Osteocyte (in vitro differentiated cells): ENCODE data around the gene SHANK3. TPM values are rescaled to one million over a fixed set of nuclear protein-coding genes. Genes with fewer than 3 reads are reported as not detected.
A peak's percentile ranks its signal among the peaks of the same experiment; 100 is the strongest.

Experiments
- DNase-seq: peaks from one replicate; pipeline ENCODE4 v3.0.0; 2021; ENCODE audit warnings: mixed read lengths; ENCODE audit not compliant: unreplicated experiment; ENCODE audit errors: extremely low spot score
- H3K27ac Mint-ChIP-seq: one replicate; pipeline ENCODE4 v1.8.0; 2021; ENCODE audit warnings: mild to moderate bottlenecking, mixed read lengths; ENCODE audit not compliant: unreplicated experiment
- H3K27me3 Mint-ChIP-seq: one replicate; pipeline ENCODE4 v1.8.0; 2021; ENCODE audit warnings: mixed read lengths; ENCODE audit not compliant: unreplicated experiment
- H3K36me3 Mint-ChIP-seq: one replicate; pipeline ENCODE4 v1.8.0; 2021; ENCODE audit warnings: mixed read lengths; ENCODE audit not compliant: unreplicated experiment
- H3K4me1 Mint-ChIP-seq: one replicate; pipeline ENCODE4 v1.8.0; 2021; ENCODE audit warnings: mixed read lengths; ENCODE audit not compliant: unreplicated experiment
- H3K4me3 Mint-ChIP-seq: one replicate; pipeline ENCODE4 v1.8.0; 2021; ENCODE audit warnings: mild to moderate bottlenecking, moderate library complexity, mixed read lengths; ENCODE audit not compliant: unreplicated experiment
- H3K9me3 Mint-ChIP-seq: one replicate; pipeline ENCODE4 v1.8.0; 2021; ENCODE audit warnings: mixed read lengths; ENCODE audit not compliant: unreplicated experiment
- CTCF ChIP-seq: fragments of 200-600 bp; sonication (generic); IDR thresholded peaks from 2 replicates; pipeline ENCODE4 v1.5.0; 2021; ENCODE audit warnings: antibody characterized with exemption, mild to moderate bottlenecking, moderate library complexity
- total RNA-seq: library from RNA; stranded (reverse); gene quantifications from 2 replicates; pipeline ENCODE4 v1.2.1, GENCODE V29; 2021

Gene SHANK3
- total RNA-seq, 1 donor from 2014 or later = 4.7 TPM

DNA sequence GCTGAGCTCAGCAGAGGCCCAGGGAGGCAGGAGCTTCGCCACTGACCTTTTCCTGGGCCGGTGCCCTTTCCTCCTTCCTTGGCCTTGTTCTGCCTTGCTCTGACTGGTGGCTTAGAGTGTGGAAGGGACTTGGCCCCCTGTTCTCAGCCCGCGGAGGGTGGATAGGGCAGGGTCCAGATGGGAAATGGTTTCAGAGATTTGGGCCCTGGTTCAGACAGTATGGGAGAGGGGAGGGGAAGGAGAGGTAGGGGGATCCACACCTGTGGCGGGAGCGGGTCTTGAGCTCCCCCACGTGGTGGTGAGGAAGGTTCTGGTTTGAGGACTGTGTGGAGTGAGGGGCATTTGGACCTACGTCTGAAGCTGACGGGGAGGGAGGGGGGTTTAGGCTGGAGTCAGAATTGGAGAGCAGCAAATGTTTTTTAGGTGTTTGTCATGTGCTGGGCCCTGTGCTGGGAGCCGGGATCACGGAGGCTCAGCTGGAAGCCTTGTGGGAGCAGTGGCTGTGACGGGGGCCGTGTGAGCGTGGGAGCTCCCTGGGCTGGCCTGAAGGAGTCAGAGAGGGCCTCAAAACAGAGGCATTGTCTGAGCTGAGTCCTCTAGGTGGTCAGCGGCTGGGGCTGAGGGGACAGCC lies 27.2 kb downstream of the SHANK3 start:
- no peak overlapping the region for H3K4me3 Mint-ChIP-seq
- TF ChIP-seq CTCF = peak; percentile 29
- no peaks in the 10 kb centered on the region for H3K36me3 Mint-ChIP-seq
- no peaks in the 10 kb centered on the region for H3K27me3 Mint-ChIP-seq
- no peaks in the 10 kb centered on the region for H3K9me3 Mint-ChIP-seq
- H3K27ac Mint-ChIP-seq = no peak overlapping the region
- H3K4me1 Mint-ChIP-seq = peaks cover 15% of the 10 kb centered on the region
- no peak for DNase-seq

GRCh38 chr22:50700387-50701075 lies 27.9 kb downstream of the SHANK3 start:
- no peak for DNase-seq
- no peaks in the 10 kb centered on the region for H3K36me3 Mint-ChIP-seq
- no peak for TF ChIP-seq CTCF

GRCh38 chr22:50701076-50701419 lies 28.4 kb downstream of the SHANK3 start:
- H3K27me3 Mint-ChIP-seq = no peaks in the 10 kb centered on the region
- TF ChIP-seq CTCF = no peak
- no peaks in the 10 kb centered on the region for H3K9me3 Mint-ChIP-seq
- H3K36me3 Mint-ChIP-seq = no peaks in the 10 kb centered on the region
- H3K4me3 Mint-ChIP-seq = no peak overlapping the region
- no peak overlapping the region for H3K27ac Mint-ChIP-seq
- peaks cover 15% of the 10 kb centered on the region for H3K4me1 Mint-ChIP-seq
- no peak for DNase-seq

More at GRCh38 chr22:50700387-50701075, 27.9 kb downstream of the SHANK3 start:
- no peak overlapping the region for H3K27ac Mint-ChIP-seq
- H3K9me3 Mint-ChIP-seq = no peaks in the 10 kb centered on the region
- peaks cover 15% of the 10 kb centered on the region for H3K4me1 Mint-ChIP-seq
- H3K4me3 Mint-ChIP-seq = no peak overlapping the region
- H3K27me3 Mint-ChIP-seq = no peaks in the 10 kb centered on the region

DNA sequence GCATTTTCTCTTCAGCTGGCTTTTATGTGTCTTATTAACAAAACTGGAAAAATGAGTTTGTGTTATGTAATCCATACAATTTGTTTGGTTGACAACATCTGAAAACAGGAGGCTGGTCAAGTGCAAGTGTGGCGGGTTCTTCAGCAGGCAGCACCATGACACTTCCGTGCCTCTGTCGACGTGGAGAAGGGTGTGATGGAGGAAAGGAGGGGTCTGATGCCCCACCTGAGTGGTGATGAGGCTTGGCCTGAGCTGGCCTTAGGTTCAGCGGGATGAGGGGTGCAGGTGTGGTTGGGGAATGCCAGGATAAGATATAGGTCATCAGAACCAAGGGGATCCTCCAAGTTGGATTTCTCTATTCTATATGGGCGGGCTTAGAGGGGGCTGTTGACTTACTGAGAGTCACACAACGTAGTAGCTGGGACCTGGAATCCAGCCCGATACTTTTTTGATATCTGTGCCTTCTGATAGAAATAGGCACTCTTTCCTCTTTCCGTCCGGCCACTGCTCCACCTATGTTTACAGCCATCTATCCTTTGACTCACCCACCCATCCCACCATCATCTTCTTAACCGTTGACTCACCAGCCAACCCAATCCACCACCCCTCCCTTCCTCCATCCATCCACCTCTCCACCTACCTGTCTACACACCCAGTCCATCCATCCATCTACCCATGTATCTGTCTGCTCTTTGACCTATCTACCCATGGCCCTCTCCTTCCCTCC lies 29.0 kb downstream of the SHANK3 start:
- DNase-seq = no peak
- TF ChIP-seq CTCF = no peak
- H3K9me3 Mint-ChIP-seq = no peaks in the 10 kb centered on the region
- H3K4me1 Mint-ChIP-seq = peaks cover 15% of the 10 kb centered on the region
- H3K36me3 Mint-ChIP-seq = no peaks in the 10 kb centered on the region
- no peak overlapping the region for H3K27ac Mint-ChIP-seq
- no peak overlapping the region for H3K4me3 Mint-ChIP-seq
- H3K27me3 Mint-ChIP-seq = no peaks in the 10 kb centered on the region

DNA sequence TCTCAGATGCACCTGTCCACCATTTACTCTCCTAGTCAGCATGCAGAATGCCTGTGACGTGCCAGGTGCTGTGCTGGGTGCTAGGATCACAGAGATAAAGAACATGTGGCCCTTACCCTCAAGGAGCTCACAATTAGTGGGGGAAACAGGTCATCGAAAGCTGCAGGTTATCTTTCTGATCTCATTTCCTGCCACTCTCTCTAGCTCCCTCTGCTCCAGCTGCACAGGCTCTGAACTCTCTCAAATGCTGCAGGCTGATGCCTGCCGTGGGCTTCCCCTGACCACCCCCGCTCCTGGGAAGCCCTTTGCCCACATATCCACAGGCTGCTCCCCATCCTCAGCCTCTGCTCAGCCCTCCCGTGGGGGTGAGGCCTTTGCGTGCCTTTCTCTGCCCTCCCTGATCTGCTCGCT lies 29.6 kb downstream of the SHANK3 start:
- Mint-ChIP-seq H3K27ac (no peak overlapping the region), H3K4me1 (peaks cover 15% of the 10 kb centered on the region), H3K4me3 (no peak overlapping the region), H3K27me3 (no peaks in the 10 kb centered on the region), H3K36me3 (no peaks in the 10 kb centered on the region), H3K9me3 (no peaks in the 10 kb centered on the region)
- TF ChIP-seq CTCF = no peak
- DNase-seq = no peak
